ENCODE results near the gene SPZ1.
"Not testable (repeated sequence)": the region's sequence is repeated elsewhere in the genome, so short reads cannot be mapped to it uniquely, and the experiment has no call there.

SPZ1 gene

GRCh38 chr5:80339116-80339515 lies 19.3 kb downstream of the SPZ1 start:
- DNase-seq (ENCODE audit: low read depth): no peak

GRCh38 chr5:80341016-80341775 lies 21.4 kb downstream of the SPZ1 start:
- DNase-seq (ENCODE audit: low read depth): no peak

- no peak for DNase-seq (ENCODE audit: low read depth)
These were observed 23.3 kb downstream of the SPZ1 start for GRCh38 chr5:80343067-80343466.

- no peak for DNase-seq (ENCODE audit: low read depth)
These were observed 26.3 kb downstream of the SPZ1 start for GRCh38 chr5:80346055-80346454.

- DNase-seq (ENCODE audit: low read depth): no peak
These were observed 28.4 kb downstream of the SPZ1 start for GRCh38 chr5:80348171-80348570.

- not testable (repeated sequence) for DNase-seq (ENCODE audit: low read depth)
These were observed 31.2 kb downstream of the SPZ1 start for GRCh38 chr5:80351019-80351418.

GRCh38 chr5:80355686-80356085 lies 35.9 kb downstream of the SPZ1 start:
- no peak for DNase-seq (ENCODE audit: low read depth)

GRCh38 chr5:80357671-80358070 lies 37.9 kb downstream of the SPZ1 start:
- no peak for DNase-seq (ENCODE audit: low read depth)

- DNase-seq (ENCODE audit: low read depth): no peak
These were observed 41.2 kb downstream of the SPZ1 start for GRCh38 chr5:80360914-80361444.

- no peak for DNase-seq (ENCODE audit: low read depth)
These were observed 45.1 kb downstream of the SPZ1 start for GRCh38 chr5:80364892-80365291.

- no peak for DNase-seq (ENCODE audit: low read depth)
These were observed 49.1 kb downstream of the SPZ1 start for GRCh38 chr5:80368661-80369480.

- no peak for DNase-seq (ENCODE audit: low read depth)
These were observed 49.7 kb downstream of the SPZ1 start for GRCh38 chr5:80369521-80369920.

- no peak for DNase-seq (ENCODE audit: low read depth)
These were observed 50.6 kb downstream of the SPZ1 start for GRCh38 chr5:80370390-80370789.

All from non-pigmented ciliary epithelial cell (primary cell).